ENCODE measurements around the gene MRPL46. TPM values are rescaled to one million over a fixed set of nuclear protein-coding genes. Genes with fewer than 3 reads are reported as not detected.

The MRPL46 gene
- total RNA-seq, 1 experiment from 2014 or later: 23.0 TPM

DNA sequence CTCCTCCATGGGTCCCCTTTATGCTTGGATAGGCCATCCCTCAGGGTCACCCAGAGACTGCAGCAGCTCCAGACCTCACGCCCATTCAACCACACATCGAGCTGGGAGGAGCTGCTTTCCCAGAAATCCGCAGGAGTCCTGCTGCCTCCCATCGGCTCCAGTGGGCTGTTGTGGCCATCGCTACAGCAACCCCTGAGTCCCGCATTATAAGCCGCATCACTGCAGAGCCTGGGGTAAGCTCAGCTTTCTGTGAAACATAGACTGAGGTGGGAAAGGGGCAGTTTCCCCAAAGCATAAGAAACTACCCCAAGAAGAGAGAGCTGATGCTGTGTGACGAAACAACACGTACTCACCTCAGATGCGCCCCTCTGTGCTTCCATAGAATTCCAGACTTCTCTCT lies 35.7 kb downstream of the MRPL46 start:
- Histone ChIP-seq H3K36me3 (ENCODE audit: insufficient read depth, low read length) (no peaks in the 10 kb centered on the region), H3K4me3 (ENCODE audit: low read length) (no peak overlapping the region), H3K27ac (ENCODE audit: low read length) (no peak overlapping the region), H3K79me2 (ENCODE audit: low read length) (no peaks in the 10 kb centered on the region), H4K20me1 (ENCODE audit: insufficient read depth, low read depth, low read length) (no peaks in the 10 kb centered on the region), H3K9me3 (ENCODE audit: low read length) (no peaks in the 10 kb centered on the region), H3K9me2 (replicated peaks; ENCODE audit: insufficient read depth, low read length) (no peaks in the 10 kb centered on the region), H3K4me1 (ENCODE audit: low read length) (no peaks in the 10 kb centered on the region), H3K9ac (ENCODE audit: low read length) (no peak overlapping the region), H3K4me2 (ENCODE audit: low read depth, low read length, poor library complexity, severe bottlenecking) (no peak overlapping the region), H3K27me3 (ENCODE audit: low read length) (no peaks in the 10 kb centered on the region), H2AFZ (ENCODE audit: low read length) (no peak overlapping the region)
- no peak for DNase-seq

DNA sequence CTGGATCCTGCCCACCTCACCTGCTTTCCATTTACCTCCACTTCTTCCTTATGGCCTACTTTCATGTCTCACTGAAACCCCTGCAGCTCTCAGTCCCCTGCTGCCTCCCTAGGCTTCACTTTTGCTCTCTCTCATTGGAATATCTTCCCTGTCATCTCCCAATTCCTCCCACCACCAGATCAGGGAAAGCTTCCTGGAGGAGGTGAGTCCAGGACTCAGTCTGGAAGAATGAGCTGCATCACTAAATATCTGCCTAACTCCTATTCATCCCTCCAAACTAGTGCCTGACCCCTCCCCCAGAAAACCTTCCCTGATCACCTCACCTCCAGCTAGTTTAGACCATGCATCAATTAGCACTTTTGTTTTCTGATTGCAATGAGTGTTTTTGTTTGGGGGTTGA lies 37.1 kb downstream of the MRPL46 start:
- Histone ChIP-seq H3K79me2 (ENCODE audit: low read length) (no peaks in the 10 kb centered on the region), H3K27ac (ENCODE audit: low read length) (no peak overlapping the region), H2AFZ (ENCODE audit: low read length) (no peak overlapping the region), H3K4me2 (ENCODE audit: low read depth, low read length, poor library complexity, severe bottlenecking) (no peak overlapping the region), H4K20me1 (ENCODE audit: insufficient read depth, low read depth, low read length) (no peaks in the 10 kb centered on the region), H3K4me3 (ENCODE audit: low read length) (no peak overlapping the region), H3K9ac (ENCODE audit: low read length) (no peak overlapping the region), H3K36me3 (ENCODE audit: insufficient read depth, low read length) (no peaks in the 10 kb centered on the region), H3K4me1 (ENCODE audit: low read length) (no peaks in the 10 kb centered on the region), H3K9me3 (ENCODE audit: low read length) (no peaks in the 10 kb centered on the region), H3K9me2 (replicated peaks; ENCODE audit: insufficient read depth, low read length) (no peaks in the 10 kb centered on the region), H3K27me3 (ENCODE audit: low read length) (no peaks in the 10 kb centered on the region)
- no peak for DNase-seq

- Histone ChIP-seq H4K20me1 (ENCODE audit: insufficient read depth, low read depth, low read length) (no peaks in the 10 kb centered on the region), H3K79me2 (ENCODE audit: low read length) (no peaks in the 10 kb centered on the region), H3K9me2 (replicated peaks; ENCODE audit: insufficient read depth, low read length) (no peaks in the 10 kb centered on the region), H3K27ac (ENCODE audit: low read length) (no peak overlapping the region), H3K9me3 (ENCODE audit: low read length) (no peaks in the 10 kb centered on the region), H3K9ac (ENCODE audit: low read length) (no peak overlapping the region), H3K36me3 (ENCODE audit: insufficient read depth, low read length) (no peaks in the 10 kb centered on the region), H3K4me2 (ENCODE audit: low read depth, low read length, poor library complexity, severe bottlenecking) (no peak overlapping the region), H3K4me3 (ENCODE audit: low read length) (no peak overlapping the region), H3K4me1 (ENCODE audit: low read length) (no peaks in the 10 kb centered on the region), H2AFZ (ENCODE audit: low read length) (no peak overlapping the region), H3K27me3 (ENCODE audit: low read length) (no peaks in the 10 kb centered on the region)
- DNase-seq: no peak
Observed at GRCh38 chr15:88428805-88429605, 38.2 kb downstream of the MRPL46 start.

GRCh38 chr15:88428053-88428452 lies 39.1 kb downstream of the MRPL46 start:
- no peak overlapping the region for H3K4me2 ChIP-seq (ENCODE audit: low read depth, low read length, poor library complexity, severe bottlenecking)
- H3K9me2 ChIP-seq (replicated peaks; ENCODE audit: insufficient read depth, low read length): no peaks in the 10 kb centered on the region
- H3K79me2 ChIP-seq (ENCODE audit: low read length): no peaks in the 10 kb centered on the region
- no peaks in the 10 kb centered on the region for H3K36me3 ChIP-seq (ENCODE audit: insufficient read depth, low read length)
- no peaks in the 10 kb centered on the region for H3K4me1 ChIP-seq (ENCODE audit: low read length)
- H3K9ac ChIP-seq (ENCODE audit: low read length): no peak overlapping the region
- H2AFZ ChIP-seq (ENCODE audit: low read length): no peak overlapping the region
- H3K27me3 ChIP-seq (ENCODE audit: low read length): no peaks in the 10 kb centered on the region
- no peaks in the 10 kb centered on the region for H3K9me3 ChIP-seq (ENCODE audit: low read length)
- no peak overlapping the region for H3K27ac ChIP-seq (ENCODE audit: low read length)
- DNase-seq: no peak
- no peak overlapping the region for H3K4me3 ChIP-seq (ENCODE audit: low read length)
- no peaks in the 10 kb centered on the region for H4K20me1 ChIP-seq (ENCODE audit: insufficient read depth, low read depth, low read length)

- Histone ChIP-seq H3K4me3 (ENCODE audit: low read length) (no peak overlapping the region), H3K36me3 (ENCODE audit: insufficient read depth, low read length) (no peaks in the 10 kb centered on the region), H4K20me1 (ENCODE audit: insufficient read depth, low read depth, low read length) (no peaks in the 10 kb centered on the region), H3K79me2 (ENCODE audit: low read length) (no peaks in the 10 kb centered on the region), H3K4me2 (ENCODE audit: low read depth, low read length, poor library complexity, severe bottlenecking) (no peak overlapping the region), H3K4me1 (ENCODE audit: low read length) (no peaks in the 10 kb centered on the region), H3K27ac (ENCODE audit: low read length) (no peak overlapping the region), H3K9ac (ENCODE audit: low read length) (no peak overlapping the region), H3K9me2 (replicated peaks; ENCODE audit: insufficient read depth, low read length) (no peaks in the 10 kb centered on the region), H3K9me3 (ENCODE audit: low read length) (no peaks in the 10 kb centered on the region), H2AFZ (ENCODE audit: low read length) (no peak overlapping the region), H3K27me3 (ENCODE audit: low read length) (no peaks in the 10 kb centered on the region)
- DNase-seq: no peak
Observed at GRCh38 chr15:88426304-88426703, 40.9 kb downstream of the MRPL46 start.

GRCh38 chr15:88423331-88423730 lies 43.9 kb downstream of the MRPL46 start:
- Histone ChIP-seq H2AFZ (ENCODE audit: low read length) (no peak overlapping the region), H3K27ac (ENCODE audit: low read length) (no peak overlapping the region), H3K79me2 (ENCODE audit: low read length) (no peaks in the 10 kb centered on the region), H3K36me3 (ENCODE audit: insufficient read depth, low read length) (no peaks in the 10 kb centered on the region), H3K9ac (ENCODE audit: low read length) (no peak overlapping the region), H3K27me3 (ENCODE audit: low read length) (no peaks in the 10 kb centered on the region), H3K9me3 (ENCODE audit: low read length) (no peaks in the 10 kb centered on the region), H3K4me2 (ENCODE audit: low read depth, low read length, poor library complexity, severe bottlenecking) (no peak overlapping the region), H4K20me1 (ENCODE audit: insufficient read depth, low read depth, low read length) (no peaks in the 10 kb centered on the region), H3K4me3 (ENCODE audit: low read length) (no peak overlapping the region), H3K9me2 (replicated peaks; ENCODE audit: insufficient read depth, low read length) (no peaks in the 10 kb centered on the region), H3K4me1 (ENCODE audit: low read length) (no peaks in the 10 kb centered on the region)
- DNase-seq: no peak

DNA sequence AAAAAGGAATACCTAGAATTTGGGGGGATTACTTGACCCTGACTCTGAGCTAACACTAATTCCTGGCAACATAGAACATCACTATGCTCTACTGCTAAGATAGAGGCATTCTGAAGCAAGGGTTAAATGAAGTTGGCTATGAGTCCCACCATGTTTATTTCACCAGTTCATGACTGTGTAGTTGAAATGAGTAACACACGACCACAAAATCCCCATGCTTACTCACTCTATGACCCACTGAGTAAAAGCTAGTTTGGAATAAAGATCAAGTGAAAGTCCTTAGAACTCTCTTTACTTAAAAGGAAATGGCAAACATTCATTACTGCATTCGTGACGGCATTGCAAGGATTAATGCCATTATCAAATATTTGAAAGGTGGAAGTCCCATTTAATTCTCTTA lies 47.4 kb downstream of the MRPL46 start:
- H2AFZ ChIP-seq (ENCODE audit: low read length): no peak overlapping the region
- H3K79me2 ChIP-seq (ENCODE audit: low read length): no peaks in the 10 kb centered on the region
- H3K27me3 ChIP-seq (ENCODE audit: low read length): no peaks in the 10 kb centered on the region
- H3K4me3 ChIP-seq (ENCODE audit: low read length): no peak overlapping the region
- H3K9me3 ChIP-seq (ENCODE audit: low read length): no peaks in the 10 kb centered on the region
- H3K4me2 ChIP-seq (ENCODE audit: low read depth, low read length, poor library complexity, severe bottlenecking): no peak overlapping the region
- H4K20me1 ChIP-seq (ENCODE audit: insufficient read depth, low read depth, low read length): no peaks in the 10 kb centered on the region
- no peak overlapping the region for H3K27ac ChIP-seq (ENCODE audit: low read length)
- H3K9ac ChIP-seq (ENCODE audit: low read length): no peak overlapping the region
- H3K36me3 ChIP-seq (ENCODE audit: insufficient read depth, low read length): no peaks in the 10 kb centered on the region
- DNase-seq: no peak
- H3K9me2 ChIP-seq (replicated peaks; ENCODE audit: insufficient read depth, low read length): no peaks in the 10 kb centered on the region
- no peaks in the 10 kb centered on the region for H3K4me1 ChIP-seq (ENCODE audit: low read length)

All from Karpas-422 (cell line).